ENCODE data around the gene FMO2. TPM values are rescaled to one million over a fixed set of nuclear protein-coding genes. Genes with fewer than 3 reads are reported as not detected.

FMO2 gene
- total and polyA plus RNA-seq, 10 of the 15 experiments (the other 5 are each of a cell fraction or from before 2014, with no cell fraction given): not detected

GRCh38 chr1:171245458-171246064, 60.5 kb downstream of the FMO2 start (continued):
- TF ChIP-seq CTCF (IDR thresholded peaks at IDR 0.05 in 2 of 3, conservative IDR thresholded peaks at IDR 0.05 in 1 of 3; ENCODE audit: control insufficient read depth in 2 of 3, extremely low read depth in 1 of 3, insufficient read depth in 1 of 3, low read depth in 3 of 3, low read length in 3 of 3) (peak; percentile 67 to 90 (median 83)), NRF1 (conservative IDR thresholded peaks at IDR 0.05; ENCODE audit: low read depth, low read length) (no peak), EED (IDR thresholded peaks at IDR 0.05; ENCODE audit: low read depth) (no peak), PBX3 (IDR thresholded peaks at IDR 0.05; ENCODE audit: insufficient replicate concordance, low read depth, low read length) (no peak), DPF2 (IDR thresholded peaks at IDR 0.05) (no peak), HDGF (IDR thresholded peaks at IDR 0.05) (no peak)

- CTCF ChIA-PET: interaction anchor here (0.7 to 4.3 kb wide), 5 partner anchors 15 to 156 kb away, joined by 3 to 162 read pairs (median 3); partner anchors contain the start of gene FMO4
Measured at GRCh38 chr1:171247501-171247900, 62.4 kb downstream of the FMO2 start.

More at GRCh38 chr1:171247501-171247900, 62.4 kb downstream of the FMO2 start:
- FAIRE-seq (no peak), ATAC-seq (no peak), DNase-seq (ENCODE audit: low read depth, low spot score) (no peak)
- RAD21 ChIA-PET (ENCODE audit: unreplicated experiment): interaction anchor here (6.3 kb wide), 1 partner anchor 66 kb away, joined by 46 read pairs; the partner anchor contains the start of gene FMO4
- 33% methylated on average over 4 of the region's 4 CpGs for WGBS (ENCODE audit: insufficient coverage, insufficient replicate concordance, low lambda C conversion rate, missing lambda C conversion rate)
- no TSS peak for BruUV-seq (replicated peaks)
- SMC1A ChIA-PET (ENCODE audit: uncharacterized antibody, unreplicated experiment): interaction anchor here (4.1 kb wide), 1 partner anchor 65 kb away, joined by 60 read pairs; the partner anchor contains the start of gene FMO4
- intact Hi-C loops (cut with micrococcal nuclease; ENCODE audit: unreplicated experiment) (no loop called here), in situ Hi-C loops (cut with MboI) (no loop called here)
- Histone ChIP-seq H3K4me2 (ENCODE audit: control insufficient read depth, insufficient read depth) (no peak overlapping the region), H3K27ac (ENCODE audit: control insufficient read depth, insufficient read depth) (no peak overlapping the region), H3K9me3 (replicated peaks; ENCODE audit: control insufficient read depth, insufficient read depth, low read length) (no peaks in the 10 kb centered on the region), H3K9ac (ENCODE audit: control insufficient read depth, insufficient read depth, low read length) (no peak overlapping the region), H3K36me3 (ENCODE audit: control insufficient read depth in 2 of 2, insufficient read depth in 2 of 2, low read length in 1 of 2) (no peaks in the 10 kb centered on the region), H3K27me3 (replicated peaks in 1 of 2; ENCODE audit: control insufficient read depth in 2 of 2, insufficient read depth in 2 of 2, low read length in 1 of 2) (0 out of 4 replicates have a peak, but pooled peaks cover 0 to 3% of the 10 kb centered on the region in 2 experiments), H3K4me1 (ENCODE audit: control insufficient read depth, insufficient read depth, low read length) (peaks cover 7% of the 10 kb centered on the region), H4K20me1 (ENCODE audit: control insufficient read depth, insufficient read depth) (no peaks in the 10 kb centered on the region), H3K4me3 (no peak overlapping the region), H3K79me2 (ENCODE audit: control insufficient read depth, insufficient read depth, low read length) (no peaks in the 10 kb centered on the region), H2AFZ (ENCODE audit: control insufficient read depth, low read depth, low read length) (no peak overlapping the region)
- TF ChIP-seq KLF5 (IDR thresholded peaks at IDR 0.05; ENCODE audit: partially characterized antibody) (no peak), ASH2L (IDR thresholded peaks at IDR 0.05; ENCODE audit: borderline replicate concordance, low read depth) (no peak), REST (IDR thresholded peaks at IDR 0.05; ENCODE audit: low read depth, low read length) (no peak), FOXK2 (IDR thresholded peaks at IDR 0.05) (no peak), POLR2AphosphoS5 (IDR thresholded peaks at IDR 0.05; ENCODE audit: low read length) (no peak), SIX5 (IDR thresholded peaks at IDR 0.05; ENCODE audit: low read depth, low read length, severe bottlenecking) (no peak), SMARCA5 (IDR thresholded peaks at IDR 0.05) (no peak)
- POLR2A ChIA-PET: no interaction called here

Data from GM12878 (cell line).